Ascending aorta (tissue), 2 donors: ENCODE data around the gene DPPA2. TPM values are rescaled to one million over a fixed set of nuclear protein-coding genes. Genes with fewer than 3 reads are reported as not detected.
"Not testable (repeated sequence)": the region's sequence is repeated elsewhere in the genome, so short reads cannot be mapped to it uniquely, and the experiment has no call there.

ENCODE experiments used
- DNase-seq, 2 donors: peaks; one replicate each; pipeline ENCODE4 v3.0.0-alpha.2; 2019; ENCODE audit warnings: low spot score in 2 of 2
- H3K27ac ChIP-seq, 2 donors: fragments of 200-600 bp; sonication (generic); one replicate each; pipeline ENCODE4 v1.5.1; 2016 to 2017; ENCODE audit warnings: mild to moderate bottlenecking in 1 of 2
- H3K27me3 ChIP-seq: fragments of 200-600 bp; sonication (generic); one replicate; pipeline ENCODE4 v1.5.1; 2017
- H3K36me3 ChIP-seq, 2 donors: fragments of 200-600 bp; sonication (generic); one replicate each; pipeline ENCODE4 v1.5.1; 2016
- H3K4me1 ChIP-seq, 2 donors: fragments of 200-600 bp; sonication (generic); one replicate each; pipeline ENCODE4 v1.5.1; 2016 to 2017; ENCODE audit warnings: mild to moderate bottlenecking in 1 of 2
- H3K4me3 ChIP-seq, 2 donors: fragments of 200-600 bp; sonication (generic); one replicate each; pipeline ENCODE4 v1.5.1; 2016 to 2017; ENCODE audit warnings: mild to moderate bottlenecking in 1 of 2
- H3K9me3 ChIP-seq, 2 donors: fragments of 200-600 bp; sonication (generic); one replicate each; pipeline ENCODE4 v1.5.1; 2016
- CTCF ChIP-seq, 3 experiments: fragments of 200-600 bp in 2 of 3; fragments of 450-650 bp in 1 of 3; sonication (generic) in 2 of 3; IDR thresholded peaks; one replicate each; pipeline ENCODE4 v1.5.1; 2016 to 2019; ENCODE audit warnings: antibody characterized with exemption in 3 of 3, mild to moderate bottlenecking in 1 of 3, moderate library complexity in 1 of 3
- intact Hi-C: fragments of 100-400 bp; cut with DNase I; formaldehyde crosslinking; loops from one replicate; pipeline ENCODE4 v1.15.1; 2023
- total RNA-seq: library from RNA; depleted of rRNA; stranded (reverse); fragments of >200 nt; gene quantifications from one replicate; pipeline ENCODE4 v1.1.0, GENCODE V29; 2016

DPPA2 gene
- not detected for total RNA-seq

DNA sequence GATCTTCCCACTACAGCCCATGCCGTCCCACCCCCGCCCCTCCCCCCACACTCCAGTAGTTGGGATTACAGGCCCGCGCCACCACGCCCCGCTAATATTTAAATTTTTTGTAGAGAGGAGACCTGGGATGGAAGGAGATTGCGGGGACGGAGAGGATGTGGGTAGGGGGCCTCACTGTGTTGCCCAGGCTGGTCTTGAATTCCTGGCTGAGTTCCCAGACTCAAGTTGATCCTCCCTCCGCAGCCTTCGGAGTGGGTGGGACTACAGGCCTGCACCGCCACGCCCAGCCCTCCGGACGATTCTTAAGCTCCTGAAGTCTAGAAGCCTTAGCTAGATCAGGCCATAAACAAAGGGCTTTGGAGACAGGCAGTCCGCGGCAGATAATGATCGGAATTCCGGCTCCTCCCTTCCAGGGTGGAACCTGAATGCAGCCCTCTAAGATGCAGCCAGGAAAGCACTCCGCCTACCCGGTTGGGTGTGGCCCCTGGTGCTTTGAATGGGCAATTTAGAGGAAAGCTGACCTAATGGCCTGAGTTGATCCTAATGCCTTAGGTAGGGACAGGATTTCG, at the start of gene DPPA2:
Gene DPPA2, minus strand, starts transcription at position 356 of the 569 bp plus-strand sequence. CDS start 1,975 bp downstream, outside the sequence.
- no peaks in the 10 kb centered on the region for H3K9me3 ChIP-seq
- no peak within 1 kb of the TSS for H3K4me3 ChIP-seq
- no peaks in the 10 kb centered on the region for H3K4me1 ChIP-seq
- H3K27me3 ChIP-seq: no peaks in the 10 kb centered on the region
- H3K36me3 ChIP-seq: no peaks in the 10 kb centered on the region
- intact Hi-C loops: no loop called here
- TF ChIP-seq CTCF (IDR thresholded peaks at IDR 0.05): no peak
- no peak within 1 kb of the TSS for H3K27ac ChIP-seq
- no peak for DNase-seq

- intact Hi-C loops: no loop called here
- Histone ChIP-seq H3K4me1 (no peaks in the 10 kb centered on the region), H3K27ac (no peak overlapping the region), H3K4me3 (no peak overlapping the region), H3K36me3 (no peaks in the 10 kb centered on the region), H3K9me3 (no peaks in the 10 kb centered on the region), H3K27me3 (no peaks in the 10 kb centered on the region)
- TF ChIP-seq CTCF (IDR thresholded peaks at IDR 0.05): no peak
- no peak for DNase-seq
Observed at GRCh38 chr3:109364088-109364487, 47.8 kb upstream of the DPPA2 start.

DNA sequence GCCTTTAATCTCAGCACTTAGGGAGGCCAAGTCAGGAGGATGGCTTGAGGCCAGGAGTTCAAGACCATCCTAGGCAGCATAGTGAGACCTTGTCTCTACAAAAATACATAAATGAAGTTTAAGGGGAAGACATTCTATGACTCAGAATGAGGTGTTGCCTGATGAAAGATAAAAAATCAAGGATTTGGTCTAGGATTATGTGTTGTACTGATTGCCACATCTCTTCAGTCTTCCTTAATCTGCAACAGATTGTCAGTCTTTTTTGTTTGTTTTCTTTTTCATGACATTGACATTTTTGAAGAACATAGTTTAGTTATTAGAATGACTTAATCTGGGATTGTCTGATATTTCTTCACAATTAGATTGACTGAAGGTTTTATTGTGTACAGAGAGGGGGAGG, 47.3 kb upstream of the DPPA2 start:
- Histone ChIP-seq H3K27me3 (no peaks in the 10 kb centered on the region), H3K36me3 (no peaks in the 10 kb centered on the region), H3K9me3 (no peaks in the 10 kb centered on the region), H3K4me1 (no peaks in the 10 kb centered on the region), H3K4me3 (no peak overlapping the region), H3K27ac (no peak overlapping the region)
- TF ChIP-seq CTCF (IDR thresholded peaks at IDR 0.05): no peak
- DNase-seq: no peak
- intact Hi-C loops: no loop called here

- no peak for DNase-seq
- no peak for TF ChIP-seq CTCF (IDR thresholded peaks at IDR 0.05)
- intact Hi-C loops: no loop called here
Observed at GRCh38 chr3:109362823-109363222, 46.5 kb upstream of the DPPA2 start.

GRCh38 chr3:109358809-109359208, 42.5 kb upstream of the DPPA2 start:
- DNase-seq, H3K36me3 ChIP-seq, intact Hi-C loops, H3K27me3 ChIP-seq, H3K4me1 ChIP-seq, H3K4me3 ChIP-seq, H3K27ac ChIP-seq, H3K9me3 ChIP-seq: not testable (repeated sequence)

More at GRCh38 chr3:109362823-109363222, 46.5 kb upstream of the DPPA2 start:
- Histone ChIP-seq H3K4me3 (no peak overlapping the region), H3K9me3 (no peaks in the 10 kb centered on the region), H3K27ac (no peak overlapping the region), H3K4me1 (no peaks in the 10 kb centered on the region), H3K27me3 (no peaks in the 10 kb centered on the region), H3K36me3 (no peaks in the 10 kb centered on the region)

GRCh38 chr3:109356442-109357155, 40.3 kb upstream of the DPPA2 start:
- DNase-seq: no peak
- H3K27me3 ChIP-seq: no peaks in the 10 kb centered on the region
- H3K9me3 ChIP-seq: no peaks in the 10 kb centered on the region
- H3K4me3 ChIP-seq: no peak overlapping the region
- TF ChIP-seq CTCF (IDR thresholded peaks at IDR 0.05): no peak
- no peak overlapping the region for H3K27ac ChIP-seq
- intact Hi-C loops: no loop called here
- H3K4me1 ChIP-seq: no peaks in the 10 kb centered on the region
- H3K36me3 ChIP-seq: no peaks in the 10 kb centered on the region
